DOHH2 (cell line): ENCODE data around the gene UMAD1.

Experiments
- CTCF ChIP-seq: fragments of 200-600 bp; sonication (generic); IDR thresholded peaks from one replicate; pipeline ENCODE4 v1.5.1; 2014; ENCODE audit warnings: antibody characterized with exemption, mild to moderate bottlenecking, low read depth, low read length; ENCODE audit not compliant: poor library complexity, severe bottlenecking
- EZH2phosphoT487 ChIP-seq: fragments of 200-600 bp; sonication (generic); IDR thresholded peaks from 2 replicates; pipeline ENCODE4 v1.6.1; 2017; ENCODE audit warnings: borderline replicate concordance, mild to moderate bottlenecking, antibody characterized with exemption, low read length, moderate library complexity, mixed read lengths

GRCh38 chr7:7686811-7687508 is 46.4 kb downstream of the UMAD1 start:
- no peak for TF ChIP-seq CTCF
- no peak for TF ChIP-seq EZH2phosphoT487
